ENCODE results near the gene ABCD3.

DNA sequence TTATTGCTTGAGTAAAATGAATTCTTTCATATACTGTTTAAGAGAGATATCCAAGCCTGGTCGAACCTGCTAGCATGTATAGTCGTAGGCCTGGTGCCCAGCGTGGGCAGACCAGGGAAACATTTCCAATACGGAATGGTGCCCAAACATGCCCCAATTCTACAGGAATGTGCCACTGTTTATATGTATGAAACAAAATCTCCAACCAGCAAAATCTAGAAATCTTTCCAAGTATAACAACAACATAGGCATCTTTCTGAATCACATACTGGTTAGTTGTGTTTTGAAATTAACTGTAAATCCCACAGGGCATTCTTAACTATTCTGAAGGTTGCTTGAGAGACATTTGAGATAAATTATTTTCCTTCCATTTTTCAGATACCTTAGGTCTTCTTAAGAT, 17.0 kb upstream of the ABCD3 start:
- TF ChIP-seq EP300 (IDR thresholded peaks at IDR 0.05; ENCODE audit: borderline replicate concordance in 1 of 2, low read depth in 1 of 2, low read length in 1 of 2) (no peak), GATA2 (CRISPR knock-in tag; IDR thresholded peaks at IDR 0.05) (no peak)
- TF ChIP-seq, protein P1, sequence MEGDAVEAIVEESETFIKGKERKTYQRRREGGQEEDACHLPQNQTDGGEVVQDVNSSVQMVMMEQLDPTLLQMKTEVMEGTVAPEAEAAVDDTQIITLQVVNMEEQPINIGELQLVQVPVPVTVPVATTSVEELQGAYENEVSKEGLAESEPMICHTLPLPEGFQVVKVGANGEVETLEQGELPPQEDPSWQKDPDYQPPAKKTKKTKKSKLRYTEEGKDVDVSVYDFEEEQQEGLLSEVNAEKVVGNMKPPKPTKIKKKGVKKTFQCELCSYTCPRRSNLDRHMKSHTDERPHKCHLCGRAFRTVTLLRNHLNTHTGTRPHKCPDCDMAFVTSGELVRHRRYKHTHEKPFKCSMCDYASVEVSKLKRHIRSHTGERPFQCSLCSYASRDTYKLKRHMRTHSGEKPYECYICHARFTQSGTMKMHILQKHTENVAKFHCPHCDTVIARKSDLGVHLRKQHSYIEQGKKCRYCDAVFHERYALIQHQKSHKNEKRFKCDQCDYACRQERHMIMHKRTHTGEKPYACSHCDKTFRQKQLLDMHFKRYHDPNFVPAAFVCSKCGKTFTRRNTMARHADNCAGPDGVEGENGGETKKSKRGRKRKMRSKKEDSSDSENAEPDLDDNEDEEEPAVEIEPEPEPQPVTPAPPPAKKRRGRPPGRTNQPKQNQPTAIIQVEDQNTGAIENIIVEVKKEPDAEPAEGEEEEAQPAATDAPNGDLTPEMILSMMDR (IDR thresholded peaks at IDR 0.05): no peak
